GM19324 (cell line): ENCODE results near the gene WNT9A.

Experiments used
- ATAC-seq: cut with Tn5 transposase; IDR thresholded peaks from one replicate; pipeline ENCODE4 v1.9.1; 2021; ENCODE audit warnings: mild to moderate bottlenecking, moderate library complexity; ENCODE audit not compliant: unreplicated experiment, low FRiP score

WNT9A gene

GRCh38 chr1:227942716-227943261 lies 4.9 kb downstream of the WNT9A start:
- ATAC-seq, result no peak

GRCh38 chr1:227942021-227942715 lies 5.6 kb downstream of the WNT9A start:
- no peak for ATAC-seq

- ATAC-seq, result no peak
These were observed 6.2 kb downstream of the WNT9A start for GRCh38 chr1:227941509-227942020.

- no peak for ATAC-seq
These were observed 6.9 kb downstream of the WNT9A start for GRCh38 chr1:227940791-227941241.

- ATAC-seq, result no peak
These were observed 7.7 kb downstream of the WNT9A start for GRCh38 chr1:227939791-227940771.

GRCh38 chr1:227938911-227939790 lies 8.6 kb downstream of the WNT9A start:
- ATAC-seq, result no peak

GRCh38 chr1:227938276-227938675 lies 9.5 kb downstream of the WNT9A start:
- no peak for ATAC-seq

- ATAC-seq, result no peak
These were observed 9.9 kb downstream of the WNT9A start for GRCh38 chr1:227937838-227938145.

GRCh38 chr1:227937031-227937837 lies 10.5 kb downstream of the WNT9A start:
- no peak for ATAC-seq

GRCh38 chr1:227935826-227936225 lies 11.9 kb downstream of the WNT9A start:
- no peak for ATAC-seq

- ATAC-seq, result no peak
These were observed 13.0 kb downstream of the WNT9A start for GRCh38 chr1:227934476-227935313.

- ATAC-seq, result no peak
These were observed 17.8 kb downstream of the WNT9A start for GRCh38 chr1:227929751-227930472.

GRCh38 chr1:227928811-227929375 lies 18.8 kb downstream of the WNT9A start:
- ATAC-seq, result no peak

- no peak for ATAC-seq
These were observed 19.6 kb downstream of the WNT9A start for GRCh38 chr1:227927971-227928741.

- no peak for ATAC-seq
These were observed 20.5 kb downstream of the WNT9A start for GRCh38 chr1:227926896-227927885.
